Activated T-cell treated with anti-CD3 and anti-CD28 coated beads for 1 hour (primary cell): ENCODE data around the gene TMBIM6.

Experiments
- DNase-seq: peaks from one replicate; pipeline ENCODE4 v3.0.0-alpha.2; 2020; ENCODE audit warnings: low read depth

The TMBIM6 gene

DNA sequence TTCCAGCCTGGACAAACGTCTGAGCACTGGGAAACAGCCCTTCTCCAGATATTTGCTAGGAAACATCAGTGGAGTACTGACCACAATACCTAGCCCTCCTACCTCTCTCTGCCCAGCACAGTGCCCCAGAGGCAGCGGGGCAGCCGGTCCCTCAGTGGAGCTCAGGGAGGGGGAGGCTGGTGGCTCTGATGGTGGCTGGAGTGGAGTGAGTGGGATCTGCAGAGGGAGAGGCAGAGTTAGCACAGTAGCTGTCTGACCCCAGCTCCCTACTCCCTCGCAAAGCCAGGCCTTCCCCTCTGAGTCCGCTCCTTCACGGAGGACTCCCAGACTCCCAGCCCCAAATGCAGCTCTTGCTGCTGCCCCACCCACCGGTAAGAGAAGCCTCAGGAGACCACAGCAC, 56.9 kb downstream of the TMBIM6 start:
- DNase-seq: no peak

DNA sequence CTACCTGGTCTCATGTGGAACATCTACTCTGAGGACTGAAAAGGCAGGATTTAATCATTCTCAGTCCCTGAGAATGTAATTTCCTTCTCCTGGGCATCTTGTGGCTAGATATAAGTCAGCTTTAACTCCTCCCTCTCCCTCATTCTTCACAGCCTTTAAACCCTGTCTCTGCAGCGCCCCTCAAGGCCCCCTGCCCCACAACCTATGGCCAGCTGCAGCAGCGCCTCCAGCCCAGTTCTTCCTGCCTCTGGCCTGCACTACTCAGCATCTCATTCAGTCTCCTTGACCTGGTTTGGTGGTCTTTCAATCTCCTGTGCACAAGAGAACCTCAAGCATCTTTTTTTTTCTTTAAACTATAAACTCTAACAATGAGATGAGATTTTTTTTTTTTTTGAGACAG, 57.6 kb downstream of the TMBIM6 start:
- no peak for DNase-seq

DNA sequence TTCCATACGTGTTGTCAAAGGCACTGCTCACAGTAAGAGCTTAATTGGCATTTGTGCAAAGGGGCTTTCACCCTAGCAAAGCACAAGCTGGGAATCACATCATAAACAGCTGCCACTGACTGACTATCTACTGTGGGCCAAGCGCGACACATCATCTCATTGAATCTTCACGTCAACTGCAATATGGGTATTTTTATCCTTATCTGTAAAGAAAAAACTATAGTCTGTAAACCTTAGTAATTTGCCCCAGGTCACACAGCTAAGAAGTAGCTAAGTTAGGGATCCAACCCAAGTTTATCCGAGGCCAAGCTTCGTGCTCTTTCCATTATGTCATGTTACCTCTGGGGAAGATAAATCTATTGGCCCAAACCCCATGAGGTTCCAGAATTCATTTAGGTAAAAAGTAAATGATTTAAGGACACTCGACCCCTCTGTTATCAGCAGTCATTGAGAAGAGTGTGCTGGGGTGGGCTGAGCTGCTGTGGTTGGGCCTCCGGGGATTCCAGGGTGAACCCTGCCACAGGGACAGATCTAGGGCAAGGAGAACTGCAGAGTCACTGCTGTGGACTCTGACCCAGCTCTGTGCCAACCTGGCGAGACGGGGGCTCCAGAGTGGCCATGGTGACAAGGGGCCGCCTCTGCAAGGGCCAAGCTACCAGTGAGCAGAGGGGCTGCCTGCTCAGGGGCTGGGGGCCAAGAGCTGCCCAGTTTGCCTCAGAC, 59.2 kb downstream of the TMBIM6 start:
- DNase-seq: no peak

DNA sequence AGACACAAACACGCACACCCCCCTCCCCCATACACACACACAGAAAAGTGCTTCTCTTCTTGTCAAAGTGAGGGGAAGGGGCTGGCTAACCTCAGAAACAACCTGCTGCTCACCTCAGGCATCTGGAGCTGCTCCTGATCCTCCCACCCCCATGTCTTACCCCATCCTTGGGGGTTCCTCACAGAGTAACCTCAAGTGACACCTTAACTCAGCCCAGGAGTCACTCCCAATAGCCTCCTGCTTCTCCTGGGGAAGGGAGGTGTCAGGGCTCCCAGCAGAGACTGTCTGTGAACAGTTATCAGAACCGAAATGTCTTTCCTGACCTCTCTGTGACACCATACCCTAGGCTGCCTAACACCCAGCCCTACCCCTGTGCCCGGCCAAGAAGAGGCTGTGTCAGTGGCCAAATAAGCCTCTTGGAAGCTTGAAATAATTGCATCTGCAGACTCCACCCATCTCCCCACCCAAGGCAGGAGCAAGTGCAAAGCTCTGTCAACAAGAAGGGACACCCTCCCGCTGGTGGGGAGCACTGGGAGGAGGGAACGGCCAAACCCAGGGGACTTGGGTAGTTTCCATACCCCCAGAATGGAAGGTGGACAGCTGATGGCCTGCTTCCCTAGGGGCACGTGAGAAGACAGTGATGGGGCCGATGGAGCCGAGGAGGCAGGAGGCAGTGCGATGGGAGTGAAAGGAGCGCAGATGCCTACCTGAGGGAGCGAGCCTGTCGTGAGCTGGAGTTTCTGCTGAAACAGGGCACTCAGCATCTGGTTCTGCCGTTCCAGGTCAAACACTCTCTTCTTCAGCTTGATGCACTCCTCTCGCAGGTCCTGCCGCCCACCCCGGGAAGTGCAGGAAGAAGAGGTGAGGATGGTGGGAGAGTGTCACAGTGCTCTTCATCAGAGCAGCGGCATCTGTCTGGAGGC, 60.0 kb downstream of the TMBIM6 start:
- no peak for DNase-seq

DNA sequence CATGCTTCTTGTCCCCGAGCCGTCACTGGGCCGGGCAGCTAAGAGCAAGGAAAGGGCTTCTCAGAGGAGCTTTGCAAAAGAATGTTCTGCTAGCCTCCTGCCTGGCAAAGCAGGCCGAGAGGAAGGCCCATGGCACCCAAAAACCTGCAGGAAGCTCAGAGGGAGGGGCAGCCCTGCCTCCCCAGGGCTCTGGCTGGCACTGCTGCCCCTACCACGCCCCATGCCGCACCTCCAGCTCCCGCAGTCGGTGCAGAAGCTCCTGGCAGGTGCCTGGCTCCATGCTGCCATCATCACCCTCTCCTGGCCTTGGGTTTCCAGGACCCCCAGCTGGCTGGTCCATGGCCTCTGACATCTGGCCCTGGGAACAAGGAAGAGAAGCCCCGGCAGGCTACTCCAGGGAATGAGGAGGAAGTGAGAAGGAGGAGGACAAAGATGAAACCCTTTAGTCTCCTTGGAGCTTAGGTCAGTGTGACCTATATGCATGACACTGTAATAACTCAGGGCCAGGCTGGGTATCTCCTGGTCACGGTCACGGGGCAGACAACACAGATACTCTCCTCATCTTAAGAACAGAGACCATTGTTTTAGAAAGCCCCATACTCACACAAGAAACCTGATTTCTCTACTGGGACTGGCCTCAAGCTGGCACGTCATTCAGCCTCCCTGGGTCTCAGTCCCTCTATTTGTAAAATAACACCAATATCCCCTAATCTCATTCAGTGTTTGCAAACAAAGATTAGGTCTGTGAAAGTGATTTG, 62.5 kb downstream of the TMBIM6 start:
- DNase-seq: no peak

DNA sequence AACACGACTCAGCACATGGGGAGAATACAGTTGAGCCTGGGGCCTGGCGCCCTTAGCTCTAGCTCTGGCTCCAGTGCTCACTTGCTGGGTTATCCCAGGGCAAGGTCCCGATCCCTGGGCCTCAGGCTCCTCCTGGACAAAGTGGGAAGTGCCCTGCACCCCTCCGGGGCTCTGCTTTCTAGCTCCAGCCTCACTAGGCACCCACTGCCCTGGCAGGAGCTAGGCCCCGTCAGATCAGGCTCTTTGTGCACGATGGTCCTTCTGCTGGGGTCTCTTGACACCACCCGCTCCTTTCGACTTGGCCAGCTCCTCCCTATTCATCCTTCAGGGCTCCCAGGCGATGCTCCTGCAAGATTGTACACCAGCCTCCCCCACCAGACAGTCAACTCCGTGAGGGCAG, 63.5 kb downstream of the TMBIM6 start:
- DNase-seq: no peak

DNA sequence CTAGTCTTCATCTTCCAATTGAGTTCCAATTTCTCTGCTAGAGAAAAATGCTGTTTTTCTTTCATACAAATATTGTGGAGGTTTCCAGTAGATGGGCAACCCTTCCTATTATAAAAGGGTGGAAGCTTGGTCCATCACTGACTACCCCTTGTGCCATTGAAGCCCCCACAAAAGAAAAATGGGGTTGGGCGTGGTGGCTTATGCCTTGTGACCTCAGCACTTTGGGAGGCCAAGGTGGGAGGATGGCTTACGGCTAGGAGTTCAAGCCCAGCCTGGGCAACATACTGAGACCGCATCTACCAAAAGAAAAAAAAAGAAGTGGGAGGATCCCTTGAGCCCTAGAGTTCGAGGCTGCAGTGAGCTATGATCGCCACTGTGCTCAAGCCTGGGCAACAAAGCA, 64.1 kb downstream of the TMBIM6 start:
- DNase-seq: no peak

DNA sequence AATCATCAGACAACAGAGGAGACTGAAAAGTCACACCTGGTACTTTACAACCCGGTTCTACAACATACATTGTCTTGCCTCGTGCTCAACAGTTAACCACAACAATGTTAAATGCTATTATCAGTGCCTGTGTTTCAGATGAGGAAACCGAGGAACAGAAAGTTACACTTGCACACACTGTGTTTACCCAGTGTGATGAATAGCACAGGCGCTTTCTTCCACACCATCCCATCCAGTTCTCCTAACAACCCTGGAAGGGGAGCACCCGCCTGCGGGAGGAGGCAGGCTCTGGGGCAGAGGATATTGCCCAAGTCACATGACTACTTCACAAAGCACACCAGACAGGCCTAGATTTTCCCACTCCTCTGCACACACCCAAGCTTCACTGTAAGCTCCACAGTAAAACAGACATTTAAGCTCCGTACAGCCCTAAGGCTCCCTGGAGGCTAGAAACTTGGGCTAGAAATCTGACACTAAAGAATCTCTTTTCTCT, 65.0 kb downstream of the TMBIM6 start:
- no peak for DNase-seq

DNA sequence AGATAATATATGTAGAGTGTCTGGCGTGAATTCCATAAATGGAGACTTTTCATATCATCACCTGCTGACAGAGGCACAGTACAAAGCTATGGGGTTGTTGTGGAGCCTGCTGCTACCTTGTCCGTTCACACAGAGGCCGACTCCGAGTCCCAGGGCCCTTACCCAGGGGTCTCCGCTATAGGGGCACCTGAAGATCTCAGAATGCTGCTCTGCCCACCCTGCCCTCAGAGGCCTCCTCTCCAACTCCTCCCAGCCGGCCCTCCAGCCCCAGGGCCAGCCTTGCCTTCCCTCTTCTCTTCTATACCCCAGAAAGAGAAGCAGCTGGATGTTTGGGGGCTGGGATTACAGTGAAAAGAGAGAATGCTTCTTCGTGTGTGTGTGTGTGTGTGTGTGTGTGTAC, 65.5 kb downstream of the TMBIM6 start:
- DNase-seq: no peak

DNA sequence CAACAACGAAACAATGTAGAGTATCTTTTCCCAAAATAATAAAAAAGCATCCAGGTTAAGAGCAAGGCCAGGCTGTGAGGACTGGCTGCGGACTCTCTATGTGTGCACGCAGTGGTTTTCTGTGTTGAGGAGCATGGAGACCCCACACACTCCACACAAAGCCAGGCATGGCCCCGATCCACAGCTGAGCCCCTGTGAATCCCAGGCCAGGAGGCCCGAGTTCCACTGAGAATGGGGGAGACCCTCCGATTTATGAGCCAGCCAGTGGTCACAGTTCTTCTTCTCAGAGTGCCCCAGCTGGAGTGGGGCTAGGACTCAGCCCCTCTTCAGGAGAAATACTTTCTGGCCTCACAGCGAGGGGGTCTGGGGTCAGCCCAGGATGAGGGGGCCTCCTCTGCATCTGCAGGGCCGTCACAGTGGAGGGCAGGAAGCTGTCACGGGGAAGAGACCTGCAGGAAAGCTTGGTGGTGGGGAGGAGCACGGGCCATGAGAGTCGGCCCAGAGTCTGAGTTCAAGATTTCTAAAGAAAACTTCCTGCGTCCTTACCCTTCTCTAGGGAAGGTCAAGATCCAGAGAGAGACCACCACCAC, 66.7 kb downstream of the TMBIM6 start:
- no peak for DNase-seq

DNA sequence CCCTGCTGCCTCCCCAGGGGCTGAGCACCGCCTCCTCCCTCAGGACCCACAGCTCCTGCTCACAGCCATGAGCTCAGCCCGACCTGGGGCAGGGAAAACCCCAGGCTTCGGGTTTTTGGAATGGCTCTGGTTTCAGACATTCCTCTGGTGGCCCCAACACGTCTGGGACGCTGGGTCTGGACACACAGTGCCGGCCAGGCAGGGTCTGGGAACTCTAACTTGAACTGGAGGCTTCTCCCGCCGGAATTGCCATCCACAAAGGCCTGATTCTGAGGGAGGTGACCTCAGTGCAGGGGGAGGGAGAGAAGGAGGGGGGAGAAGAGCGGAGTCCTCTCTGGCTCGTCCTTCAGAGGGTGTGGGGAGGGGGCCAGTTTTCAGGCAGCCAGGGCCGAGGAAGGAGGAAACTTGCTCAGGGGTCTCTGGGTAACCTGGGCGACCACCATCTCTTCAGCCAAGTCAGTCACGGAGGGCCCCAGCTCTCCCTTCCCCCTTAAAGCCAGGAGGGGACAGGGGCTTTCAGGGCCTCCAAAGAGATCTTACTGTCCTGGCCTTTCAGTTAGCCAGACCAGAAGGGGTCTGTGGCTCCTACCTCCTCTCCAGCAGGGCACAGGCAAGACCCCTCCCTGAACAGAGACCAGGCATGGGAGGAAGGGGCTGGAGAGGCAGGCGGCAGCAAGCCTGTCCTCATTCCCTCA, 67.5 kb downstream of the TMBIM6 start:
- no peak for DNase-seq

DNA sequence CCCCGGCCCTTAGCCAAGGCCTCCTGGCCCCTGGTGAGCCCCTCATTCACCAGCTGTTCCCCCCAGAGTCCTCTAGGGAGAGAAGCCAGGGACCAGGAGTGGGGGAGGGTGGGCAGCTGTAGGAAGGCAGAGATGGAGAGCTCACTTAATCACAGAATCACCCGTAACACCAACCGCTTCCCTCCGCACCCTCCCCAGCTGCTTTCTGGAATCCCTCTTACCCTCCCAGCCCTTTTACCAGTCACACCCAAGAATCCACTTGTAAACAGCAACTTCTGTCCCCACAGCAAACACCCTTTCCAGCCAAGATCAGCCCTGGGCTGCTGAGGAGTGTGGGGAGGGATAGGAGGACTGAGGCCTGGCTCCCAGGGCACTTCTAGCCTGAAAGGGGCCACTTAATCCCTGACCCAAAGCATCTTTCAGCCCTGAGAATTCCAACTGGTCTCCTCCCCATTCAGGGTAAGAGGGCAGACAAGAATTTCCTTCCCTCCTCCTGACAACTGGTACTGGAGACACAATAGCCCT, 68.1 kb downstream of the TMBIM6 start:
- DNase-seq: no peak

DNA sequence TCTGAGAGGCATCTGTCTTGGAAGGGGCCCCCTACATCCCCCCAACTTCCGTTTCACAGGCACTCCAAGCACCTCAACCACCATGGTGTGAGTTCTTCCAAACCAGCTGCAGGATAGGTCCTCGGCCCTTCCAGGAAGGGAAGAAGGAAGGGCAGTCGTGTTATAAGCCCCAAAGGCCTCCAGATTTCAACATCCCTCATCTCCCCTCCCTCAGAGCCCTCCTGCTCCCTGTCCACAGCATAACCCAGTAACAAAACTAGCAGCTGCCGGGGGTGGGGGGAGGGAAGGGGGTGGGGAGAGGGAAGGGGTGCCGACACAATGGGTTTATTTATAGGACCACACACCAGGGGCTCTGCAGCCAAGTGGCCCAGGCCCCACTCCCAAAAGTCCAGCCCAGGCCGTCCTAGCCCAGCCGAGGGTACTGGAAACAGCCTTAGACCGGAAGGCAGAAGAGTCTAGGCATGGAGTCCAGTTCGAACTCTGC, 68.6 kb downstream of the TMBIM6 start:
- no peak for DNase-seq

DNA sequence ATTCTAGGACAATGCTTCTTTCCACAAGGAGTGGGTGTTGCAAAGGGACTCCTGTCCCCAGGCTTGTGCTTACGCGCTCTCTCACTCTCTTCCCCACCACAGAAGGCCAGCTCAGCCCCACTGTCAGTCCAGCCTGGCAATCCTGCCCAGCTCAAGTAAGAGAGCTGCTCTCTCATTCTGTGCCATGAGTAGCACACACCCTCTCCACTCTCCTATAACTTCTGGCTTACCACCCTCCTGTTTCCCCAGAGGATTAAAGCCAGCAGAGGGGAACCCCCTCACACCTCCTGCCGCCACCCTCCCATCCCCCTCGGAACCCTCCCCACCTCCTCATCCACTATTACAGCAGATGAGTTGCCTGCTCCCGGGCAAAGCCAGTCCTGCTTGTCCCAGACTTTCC, 69.8 kb downstream of the TMBIM6 start:
- DNase-seq: no peak

DNA sequence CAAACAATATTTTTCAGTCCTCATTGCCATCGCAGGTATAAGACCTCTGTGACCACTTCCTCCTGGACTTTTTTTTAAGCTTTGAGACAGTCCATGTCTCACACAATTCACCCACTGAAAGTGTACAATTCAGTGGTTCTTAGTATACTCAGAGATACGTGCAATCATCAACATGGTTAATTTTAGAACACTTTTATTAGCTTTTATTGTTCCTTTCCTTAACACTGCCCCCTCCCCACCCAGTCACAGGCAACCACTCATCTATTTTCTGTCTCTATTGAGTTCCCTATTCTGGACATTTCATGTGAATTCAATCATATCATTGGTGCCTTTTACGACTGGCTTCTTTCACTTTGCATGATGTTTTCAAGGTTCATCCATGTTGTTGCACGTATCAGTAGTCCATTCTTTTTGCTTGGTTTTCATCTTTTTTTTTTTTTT, 70.6 kb downstream of the TMBIM6 start:
- no peak for DNase-seq

DNA sequence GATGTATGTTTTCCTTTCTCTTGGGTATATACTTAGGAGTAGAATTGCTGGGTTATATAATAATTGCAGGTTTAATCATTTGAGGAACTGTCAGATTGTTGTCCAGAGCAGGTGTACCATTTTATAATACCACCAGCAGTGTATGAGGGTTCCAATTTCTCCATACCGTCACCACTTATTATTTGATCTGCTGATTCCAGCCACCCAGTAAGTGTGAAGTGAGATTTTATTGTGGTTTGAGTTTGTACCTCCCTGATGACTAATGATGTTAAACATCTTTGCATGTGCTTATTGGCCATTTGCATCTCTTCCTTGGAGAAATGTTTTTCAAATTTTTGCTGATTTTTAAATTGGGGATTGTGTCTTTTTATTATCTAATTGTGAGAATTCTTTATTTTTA, 71.8 kb downstream of the TMBIM6 start:
- DNase-seq: no peak
